Fibroblast of lung (primary cell): ENCODE results near the gene NEU2. TPM values are rescaled to one million over a fixed set of nuclear protein-coding genes. Genes with fewer than 3 reads are reported as not detected.

Source experiments
- DNase-seq, 2 donors: peaks; one replicate each; pipeline versions ENCODE4 v3.0.0 to v3.0.0-alpha.2; 2010; ENCODE audit warnings: low read depth in 2 of 2
- H2AFZ ChIP-seq: 2 replicates; pipeline ENCODE4 v1.5.1; 2012; ENCODE audit warnings: low read length, control low read depth, inconsistent platforms
- H3K27ac ChIP-seq: 2 replicates; pipeline ENCODE4 v1.5.1; 2011; ENCODE audit warnings: low read length, control low read depth; ENCODE audit not compliant: insufficient read depth
- H3K27me3 ChIP-seq: 2 replicates; pipeline ENCODE4 v1.5.1; 2011; ENCODE audit warnings: mild to moderate bottlenecking, low read length; ENCODE audit not compliant: control insufficient read depth, insufficient read depth
- H3K36me3 ChIP-seq: 2 replicates; pipeline ENCODE4 v1.5.1; 2011; ENCODE audit warnings: low read length; ENCODE audit not compliant: control insufficient read depth, insufficient read depth
- H3K4me1 ChIP-seq: 2 replicates; pipeline ENCODE4 v1.5.1; 2011; ENCODE audit warnings: low read length; ENCODE audit not compliant: control insufficient read depth, insufficient read depth; ENCODE audit errors: extremely low read depth
- H3K4me2 ChIP-seq: 2 replicates; pipeline ENCODE4 v1.5.1; 2011; ENCODE audit warnings: low read length, control low read depth; ENCODE audit not compliant: insufficient read depth; ENCODE audit errors: extremely low read depth
- H3K4me3 ChIP-seq, 4 experiments: fragments of 200-600 bp in 1 of 4; sonication (generic) in 1 of 4; replicated peaks in 1 of 4; 2 replicates each; pipeline ENCODE4 v1.5.1; 2011 to 2016; ENCODE audit warnings: low read length in 4 of 4, low read depth in 3 of 4, mild to moderate bottlenecking in 3 of 4, control low read depth in 2 of 4, inconsistent platforms in 1 of 4, mixed read lengths in 1 of 4; ENCODE audit not compliant: insufficient read depth in 1 of 4; ENCODE audit errors: control extremely low read depth in 1 of 4
- H3K79me2 ChIP-seq: 2 replicates; pipeline ENCODE4 v1.5.1; 2012; ENCODE audit warnings: mild to moderate bottlenecking, low read length, inconsistent platforms; ENCODE audit not compliant: control insufficient read depth, insufficient read depth
- H3K9ac ChIP-seq: 2 replicates; pipeline ENCODE4 v1.5.1; 2011; ENCODE audit warnings: mild to moderate bottlenecking, low read length, control low read depth; ENCODE audit not compliant: insufficient read depth
- H3K9me3 ChIP-seq: 2 replicates; pipeline ENCODE4 v1.5.1; 2012; ENCODE audit warnings: low read depth, low read length; ENCODE audit not compliant: control insufficient read depth, insufficient read depth
- H4K20me1 ChIP-seq: 2 replicates; pipeline ENCODE4 v1.5.1; 2011; ENCODE audit warnings: low read length; ENCODE audit not compliant: control insufficient read depth, insufficient read depth; ENCODE audit errors: extremely low read depth
- CTCF ChIP-seq, 2 donors: IDR thresholded peaks in 1 of 2; conservative IDR thresholded peaks in 1 of 2; 1 replicate in 1 of 2; 2 replicates in 1 of 2; pipeline ENCODE4 v1.5.1; 2011 to 2012; ENCODE audit warnings: low read length in 2 of 2, control low read depth in 1 of 2, inconsistent platforms in 1 of 2, low read depth in 1 of 2, mild to moderate bottlenecking in 1 of 2
- EZH2 ChIP-seq: IDR thresholded peaks from 2 replicates; pipeline ENCODE4 v1.5.1; 2012; ENCODE audit warnings: low read length, control low read depth, mild to moderate bottlenecking; ENCODE audit errors: missing control alignments
- polyA plus RNA-seq, 2 donors: library from polyadenylated mRNA; depleted of rRNA in 1 of 2; stranded (reverse) in 1 of 2; unstranded in 1 of 2; fragments of >200 nt; gene quantifications; 2 replicates each; pipeline ENCODE4 v1.2.1, GENCODE V29; 2011 to 2012; ENCODE audit warnings: missing spikeins in 1 of 2
- total RNA-seq: library from RNA; depleted of rRNA; stranded (reverse); fragments of >200 nt; gene quantifications from 2 replicates; pipeline ENCODE4 v1.2.1, GENCODE V29; 2014

The NEU2 gene
- total and polyA plus RNA-seq, 2 donors (not counting 1 experiment from before 2014, with no cell fraction given): not detected

GRCh38 chr2:233023007-233023760 is 9.3 kb upstream of the NEU2 start:
- H3K9ac ChIP-seq: no peak overlapping the region
- no peak overlapping the region for H2AFZ ChIP-seq
- H3K4me1 ChIP-seq: peaks cover 2% of the 10 kb centered on the region
- no peaks in the 10 kb centered on the region for H4K20me1 ChIP-seq
- H3K4me2 ChIP-seq: no peak overlapping the region
- H3K9me3 ChIP-seq: no peaks in the 10 kb centered on the region
- no peak overlapping the region for H3K4me3 ChIP-seq
- no peaks in the 10 kb centered on the region for H3K79me2 ChIP-seq
- no peaks in the 10 kb centered on the region for H3K27me3 ChIP-seq
- no peak for DNase-seq
- TF ChIP-seq EZH2 (no peak), CTCF (conservative IDR thresholded peaks at IDR 0.05 in 1 of 2, IDR thresholded peaks at IDR 0.05 in 1 of 2; ENCODE audit: low read depth in 1 of 2, low read length in 2 of 2) (no peak)
- H3K27ac ChIP-seq: no peak overlapping the region
- H3K36me3 ChIP-seq: no peaks in the 10 kb centered on the region

GRCh38 chr2:233023761-233024410 is 8.6 kb upstream of the NEU2 start:
- no peak for DNase-seq
- Histone ChIP-seq H3K27ac (no peak overlapping the region), H3K4me3 (no peak overlapping the region), H3K36me3 (no peaks in the 10 kb centered on the region), H4K20me1 (no peaks in the 10 kb centered on the region), H3K9ac (no peak overlapping the region), H3K27me3 (no peaks in the 10 kb centered on the region), H3K4me2 (no peak overlapping the region), H3K4me1 (peaks cover 2% of the 10 kb centered on the region), H3K79me2 (no peaks in the 10 kb centered on the region), H3K9me3 (no peaks in the 10 kb centered on the region), H2AFZ (no peak overlapping the region)
- no peak for TF ChIP-seq EZH2

GRCh38 chr2:233025706-233026105 is 6.8 kb upstream of the NEU2 start:
- H3K4me2 ChIP-seq: no peak overlapping the region
- DNase-seq: peak in 1 of 2 donors; percentile 36

More at GRCh38 chr2:233025706-233026105, 6.8 kb upstream of the NEU2 start:
- Histone ChIP-seq H3K9ac (no peak overlapping the region), H3K4me3 (no peak overlapping the region), H3K36me3 (no peaks in the 10 kb centered on the region), H3K27ac (no peak overlapping the region), H3K79me2 (no peaks in the 10 kb centered on the region), H3K27me3 (no peaks in the 10 kb centered on the region), H4K20me1 (no peaks in the 10 kb centered on the region), H2AFZ (no peak overlapping the region), H3K9me3 (no peaks in the 10 kb centered on the region), H3K4me1 (peaks cover 2% of the 10 kb centered on the region)
- TF ChIP-seq CTCF (conservative IDR thresholded peaks at IDR 0.05 in 1 of 2, IDR thresholded peaks at IDR 0.05 in 1 of 2; ENCODE audit: low read depth in 1 of 2, low read length in 2 of 2): no peak
